ENCODE measurements around the gene FGL2. TPM values are rescaled to one million over a fixed set of nuclear protein-coding genes. Genes with fewer than 3 reads are reported as not detected.

Gene FGL2
- polyA plus RNA-seq, 2 of the 4 experiments (the other 2 are of a cell fraction): not detected

DNA sequence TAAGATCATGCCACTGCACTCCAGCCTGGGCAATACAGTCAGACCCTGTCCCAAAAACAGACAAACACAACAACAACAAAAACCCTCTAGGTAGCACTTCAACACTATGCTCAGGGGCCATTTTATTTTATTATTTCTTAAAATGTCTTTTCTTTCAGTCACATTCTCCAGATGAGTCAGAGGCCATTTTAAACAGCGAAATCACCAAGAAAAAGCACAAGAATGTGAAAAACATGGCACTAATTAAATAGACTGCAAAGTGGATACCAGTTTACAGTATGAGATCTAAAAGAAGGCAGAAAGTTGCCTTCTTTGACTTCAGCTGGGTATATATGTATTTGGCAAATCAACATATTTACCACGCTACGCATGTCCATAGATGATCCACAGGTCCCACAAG is 6.1 kb upstream of the FGL2 start:
- POLR2A ChIA-PET: no interaction called here
- CTCF ChIA-PET: no interaction called here
- TF ChIP-seq CHD2 (IDR thresholded peaks at IDR 0.05; ENCODE audit: low read length, partially characterized antibody): no peak
- TF ChIP-seq JUN (IDR thresholded peaks at IDR 0.05): no peak
- no peak for TF ChIP-seq ZFP36 (IDR thresholded peaks at IDR 0.05; ENCODE audit: borderline replicate concordance, partially characterized antibody)
- TF ChIP-seq, protein P1, sequence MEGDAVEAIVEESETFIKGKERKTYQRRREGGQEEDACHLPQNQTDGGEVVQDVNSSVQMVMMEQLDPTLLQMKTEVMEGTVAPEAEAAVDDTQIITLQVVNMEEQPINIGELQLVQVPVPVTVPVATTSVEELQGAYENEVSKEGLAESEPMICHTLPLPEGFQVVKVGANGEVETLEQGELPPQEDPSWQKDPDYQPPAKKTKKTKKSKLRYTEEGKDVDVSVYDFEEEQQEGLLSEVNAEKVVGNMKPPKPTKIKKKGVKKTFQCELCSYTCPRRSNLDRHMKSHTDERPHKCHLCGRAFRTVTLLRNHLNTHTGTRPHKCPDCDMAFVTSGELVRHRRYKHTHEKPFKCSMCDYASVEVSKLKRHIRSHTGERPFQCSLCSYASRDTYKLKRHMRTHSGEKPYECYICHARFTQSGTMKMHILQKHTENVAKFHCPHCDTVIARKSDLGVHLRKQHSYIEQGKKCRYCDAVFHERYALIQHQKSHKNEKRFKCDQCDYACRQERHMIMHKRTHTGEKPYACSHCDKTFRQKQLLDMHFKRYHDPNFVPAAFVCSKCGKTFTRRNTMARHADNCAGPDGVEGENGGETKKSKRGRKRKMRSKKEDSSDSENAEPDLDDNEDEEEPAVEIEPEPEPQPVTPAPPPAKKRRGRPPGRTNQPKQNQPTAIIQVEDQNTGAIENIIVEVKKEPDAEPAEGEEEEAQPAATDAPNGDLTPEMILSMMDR (IDR thresholded peaks at IDR 0.05): no peak
- no peak for TF ChIP-seq FOXS1 (CRISPR knock-in tag; IDR thresholded peaks at IDR 0.05)
- TF ChIP-seq, protein P2, sequence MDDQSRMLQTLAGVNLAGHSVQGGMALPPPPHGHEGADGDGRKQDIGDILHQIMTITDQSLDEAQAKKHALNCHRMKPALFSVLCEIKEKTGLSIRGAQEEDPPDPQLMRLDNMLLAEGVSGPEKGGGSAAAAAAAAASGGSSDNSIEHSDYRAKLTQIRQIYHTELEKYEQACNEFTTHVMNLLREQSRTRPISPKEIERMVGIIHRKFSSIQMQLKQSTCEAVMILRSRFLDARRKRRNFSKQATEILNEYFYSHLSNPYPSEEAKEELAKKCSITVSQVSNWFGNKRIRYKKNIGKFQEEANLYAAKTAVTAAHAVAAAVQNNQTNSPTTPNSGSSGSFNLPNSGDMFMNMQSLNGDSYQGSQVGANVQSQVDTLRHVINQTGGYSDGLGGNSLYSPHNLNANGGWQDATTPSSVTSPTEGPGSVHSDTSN (IDR thresholded peaks at IDR 0.05): no peak
- TF ChIP-seq ESRRA (IDR thresholded peaks at IDR 0.05; ENCODE audit: borderline replicate concordance, low read length): no peak
- no peak for TF ChIP-seq HOXA7 (CRISPR knock-in tag; IDR thresholded peaks at IDR 0.05)
- no peak for TF ChIP-seq CBX2 (IDR thresholded peaks at IDR 0.05; ENCODE audit: borderline replicate concordance, low read depth)
- DNase-seq (ENCODE audit: low read depth in 1 of 2, low spot score in 1 of 2) (no peak), ATAC-seq (no peak), FAIRE-seq (no peak)
- peaks cover 19% of the 10 kb centered on the region; the same call in 2 of the 3 replicates for H3K9me3 ChIP-seq
- WGBS (ENCODE audit: missing lambda C conversion rate): 82% methylated on average over 3 of the region's 3 CpGs
- no peak overlapping the region for H3K27ac ChIP-seq
- H3K4me3 ChIP-seq: no peak overlapping the region
- H3K4me2 ChIP-seq: no peak overlapping the region
- no peaks in the 10 kb centered on the region for H3K4me1 ChIP-seq

DNA sequence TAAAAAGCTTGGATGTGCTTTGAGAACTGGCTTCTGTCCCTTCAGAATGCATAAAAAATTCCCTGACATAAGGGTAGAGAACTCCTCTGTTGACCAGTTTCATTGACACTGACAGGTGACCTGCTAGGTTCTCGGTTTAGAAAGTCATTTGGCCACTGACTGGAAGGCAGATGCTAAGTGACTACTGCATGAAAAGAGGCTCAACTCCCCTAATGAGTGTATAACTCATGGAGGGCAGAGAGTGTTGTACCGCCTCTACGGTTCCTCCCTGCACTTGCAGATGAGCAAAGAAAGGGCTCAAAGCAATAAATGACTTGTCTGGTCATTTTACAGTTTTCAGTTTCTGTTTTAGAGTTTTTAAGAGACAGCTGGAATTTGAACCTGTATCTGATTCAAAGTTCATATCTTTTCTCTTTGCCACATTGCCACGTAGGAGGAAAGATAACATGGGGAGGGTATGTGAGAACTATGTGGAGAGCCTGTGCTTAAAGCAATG is 2.9 kb upstream of the FGL2 start:
- POLR2A ChIA-PET: no interaction called here
- H3K4me1 ChIP-seq: no peaks in the 10 kb centered on the region
- H3K4me3 ChIP-seq: no peak overlapping the region
- H3K27ac ChIP-seq: no peak overlapping the region
- FAIRE-seq (no peak), DNase-seq (ENCODE audit: low read depth in 1 of 2, low spot score in 1 of 2) (no peak), ATAC-seq (no peak)
- no peaks in the 10 kb centered on the region for H3K9me3 ChIP-seq
- no peak overlapping the region for H3K4me2 ChIP-seq
- CTCF ChIA-PET: interaction anchor here (0.7 kb wide), 1 partner anchor 471 kb away, joined by 4 read pairs; no protein-coding TSS in a partner anchor
- 67% methylated on average over 4 of the region's 4 CpGs for WGBS (ENCODE audit: missing lambda C conversion rate)
- TF ChIP-seq FOSB (CRISPR knock-in tag; IDR thresholded peaks at IDR 0.05): no peak
- no peak for TF ChIP-seq TP53 (CRISPR knock-in tag; IDR thresholded peaks at IDR 0.05)
- TF ChIP-seq, protein P3, sequence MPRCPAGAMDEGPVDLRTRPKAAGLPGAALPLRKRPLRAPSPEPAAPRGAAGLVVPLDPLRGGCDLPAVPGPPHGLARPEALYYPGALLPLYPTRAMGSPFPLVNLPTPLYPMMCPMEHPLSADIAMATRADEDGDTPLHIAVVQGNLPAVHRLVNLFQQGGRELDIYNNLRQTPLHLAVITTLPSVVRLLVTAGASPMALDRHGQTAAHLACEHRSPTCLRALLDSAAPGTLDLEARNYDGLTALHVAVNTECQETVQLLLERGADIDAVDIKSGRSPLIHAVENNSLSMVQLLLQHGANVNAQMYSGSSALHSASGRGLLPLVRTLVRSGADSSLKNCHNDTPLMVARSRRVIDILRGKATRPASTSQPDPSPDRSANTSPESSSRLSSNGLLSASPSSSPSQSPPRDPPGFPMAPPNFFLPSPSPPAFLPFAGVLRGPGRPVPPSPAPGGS (IDR thresholded peaks at IDR 0.05): no peak
- no peak for TF ChIP-seq HOXB5 (CRISPR knock-in tag; IDR thresholded peaks at IDR 0.05)
- TF ChIP-seq MAFK (IDR thresholded peaks at IDR 0.05; ENCODE audit: partially characterized antibody): no peak
- TF ChIP-seq, protein P1 (IDR thresholded peaks at IDR 0.05): no peak
- TF ChIP-seq RFX5 (IDR thresholded peaks at IDR 0.05): no peak
- TF ChIP-seq SREBF2 (IDR thresholded peaks at IDR 0.05): no peak
- TF ChIP-seq EHMT2 (IDR thresholded peaks at IDR 0.05; ENCODE audit: low read depth): no peak
- no peak for TF ChIP-seq HEYL (CRISPR knock-in tag; IDR thresholded peaks at IDR 0.05)
- TF ChIP-seq, protein P4, sequence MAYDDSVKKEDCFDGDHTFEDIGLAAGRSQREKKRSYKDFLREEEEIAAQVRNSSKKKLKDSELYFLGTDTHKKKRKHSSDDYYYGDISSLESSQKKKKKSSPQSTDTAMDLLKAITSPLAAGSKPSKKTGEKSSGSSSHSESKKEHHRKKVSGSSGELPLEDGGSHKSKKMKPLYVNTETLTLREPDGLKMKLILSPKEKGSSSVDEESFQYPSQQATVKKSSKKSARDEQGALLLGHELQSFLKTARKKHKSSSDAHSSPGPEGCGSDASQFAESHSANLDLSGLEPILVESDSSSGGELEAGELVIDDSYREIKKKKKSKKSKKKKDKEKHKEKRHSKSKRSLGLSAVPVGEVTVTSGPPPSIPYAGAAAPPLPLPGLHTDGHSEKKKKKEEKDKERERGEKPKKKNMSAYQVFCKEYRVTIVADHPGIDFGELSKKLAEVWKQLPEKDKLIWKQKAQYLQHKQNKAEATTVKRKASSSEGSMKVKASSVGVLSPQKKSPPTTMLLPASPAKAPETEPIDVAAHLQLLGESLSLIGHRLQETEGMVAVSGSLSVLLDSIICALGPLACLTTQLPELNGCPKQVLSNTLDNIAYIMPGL (CRISPR knock-in tag; IDR thresholded peaks at IDR 0.05; ENCODE audit: borderline replicate concordance): no peak
- TF ChIP-seq POLR2AphosphoS2 (conservative IDR thresholded peaks at IDR 0.05; ENCODE audit: low read length): no peak
- no peak for TF ChIP-seq TFCP2L1 (CRISPR knock-in tag; IDR thresholded peaks at IDR 0.05)
- no peak for TF ChIP-seq ZC3H11A (IDR thresholded peaks at IDR 0.05)
- no peak for TF ChIP-seq ZFP36 (IDR thresholded peaks at IDR 0.05; ENCODE audit: borderline replicate concordance, partially characterized antibody)
- no peak for TF ChIP-seq CHD2 (IDR thresholded peaks at IDR 0.05; ENCODE audit: low read length, partially characterized antibody)
- TF ChIP-seq, protein P5, sequence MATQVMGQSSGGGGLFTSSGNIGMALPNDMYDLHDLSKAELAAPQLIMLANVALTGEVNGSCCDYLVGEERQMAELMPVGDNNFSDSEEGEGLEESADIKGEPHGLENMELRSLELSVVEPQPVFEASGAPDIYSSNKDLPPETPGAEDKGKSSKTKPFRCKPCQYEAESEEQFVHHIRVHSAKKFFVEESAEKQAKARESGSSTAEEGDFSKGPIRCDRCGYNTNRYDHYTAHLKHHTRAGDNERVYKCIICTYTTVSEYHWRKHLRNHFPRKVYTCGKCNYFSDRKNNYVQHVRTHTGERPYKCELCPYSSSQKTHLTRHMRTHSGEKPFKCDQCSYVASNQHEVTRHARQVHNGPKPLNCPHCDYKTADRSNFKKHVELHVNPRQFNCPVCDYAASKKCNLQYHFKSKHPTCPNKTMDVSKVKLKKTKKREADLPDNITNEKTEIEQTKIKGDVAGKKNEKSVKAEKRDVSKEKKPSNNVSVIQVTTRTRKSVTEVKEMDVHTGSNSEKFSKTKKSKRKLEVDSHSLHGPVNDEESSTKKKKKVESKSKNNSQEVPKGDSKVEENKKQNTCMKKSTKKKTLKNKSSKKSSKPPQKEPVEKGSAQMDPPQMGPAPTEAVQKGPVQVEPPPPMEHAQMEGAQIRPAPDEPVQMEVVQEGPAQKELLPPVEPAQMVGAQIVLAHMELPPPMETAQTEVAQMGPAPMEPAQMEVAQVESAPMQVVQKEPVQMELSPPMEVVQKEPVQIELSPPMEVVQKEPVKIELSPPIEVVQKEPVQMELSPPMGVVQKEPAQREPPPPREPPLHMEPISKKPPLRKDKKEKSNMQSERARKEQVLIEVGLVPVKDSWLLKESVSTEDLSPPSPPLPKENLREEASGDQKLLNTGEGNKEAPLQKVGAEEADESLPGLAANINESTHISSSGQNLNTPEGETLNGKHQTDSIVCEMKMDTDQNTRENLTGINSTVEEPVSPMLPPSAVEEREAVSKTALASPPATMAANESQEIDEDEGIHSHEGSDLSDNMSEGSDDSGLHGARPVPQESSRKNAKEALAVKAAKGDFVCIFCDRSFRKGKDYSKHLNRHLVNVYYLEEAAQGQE (IDR thresholded peaks at IDR 0.05): no peak
- no peak for TF ChIP-seq GATA3 (IDR thresholded peaks at IDR 0.05; ENCODE audit: borderline replicate concordance)

Measured in A549 (cell line).